MM.1S (cell line): Measurements from ENCODE around the gene LITAF.

Experiments used
- EZH2phosphoT487 ChIP-seq: fragments of 300-600 bp; sonication (generic); IDR thresholded peaks from 2 replicates; pipeline ENCODE4 v1.6.1; 2018; ENCODE audit warnings: antibody characterized with exemption, low read length
- TF ChIP-seq, protein P1 (sequence below): fragments of 300-600 bp; sonication (generic); IDR thresholded peaks from 2 replicates; pipeline ENCODE4 v1.5.1; 2016; ENCODE audit warnings: antibody characterized with exemption, low read length, mixed read lengths

- TF ChIP-seq, protein P1, sequence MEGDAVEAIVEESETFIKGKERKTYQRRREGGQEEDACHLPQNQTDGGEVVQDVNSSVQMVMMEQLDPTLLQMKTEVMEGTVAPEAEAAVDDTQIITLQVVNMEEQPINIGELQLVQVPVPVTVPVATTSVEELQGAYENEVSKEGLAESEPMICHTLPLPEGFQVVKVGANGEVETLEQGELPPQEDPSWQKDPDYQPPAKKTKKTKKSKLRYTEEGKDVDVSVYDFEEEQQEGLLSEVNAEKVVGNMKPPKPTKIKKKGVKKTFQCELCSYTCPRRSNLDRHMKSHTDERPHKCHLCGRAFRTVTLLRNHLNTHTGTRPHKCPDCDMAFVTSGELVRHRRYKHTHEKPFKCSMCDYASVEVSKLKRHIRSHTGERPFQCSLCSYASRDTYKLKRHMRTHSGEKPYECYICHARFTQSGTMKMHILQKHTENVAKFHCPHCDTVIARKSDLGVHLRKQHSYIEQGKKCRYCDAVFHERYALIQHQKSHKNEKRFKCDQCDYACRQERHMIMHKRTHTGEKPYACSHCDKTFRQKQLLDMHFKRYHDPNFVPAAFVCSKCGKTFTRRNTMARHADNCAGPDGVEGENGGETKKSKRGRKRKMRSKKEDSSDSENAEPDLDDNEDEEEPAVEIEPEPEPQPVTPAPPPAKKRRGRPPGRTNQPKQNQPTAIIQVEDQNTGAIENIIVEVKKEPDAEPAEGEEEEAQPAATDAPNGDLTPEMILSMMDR, result no peak
- no peak for TF ChIP-seq EZH2phosphoT487
These were observed 302 bp downstream of the LITAF start for GRCh38 chr16:11586378-11586855.
